HepG2 (cell line): ENCODE data around the gene TXNIP. TPM values are rescaled to one million over a fixed set of nuclear protein-coding genes. Genes with fewer than 3 reads are reported as not detected.
A peak's percentile ranks its signal among the peaks of the same experiment; 100 is the strongest.

Source experiments
- AHR ChIP-seq: IDR thresholded peaks from 2 replicates; pipeline ENCODE4 v1.6.1; 2018; ENCODE audit warnings: missing genetic modification reagents, missing compliant biosample characterization
- ARNT2 ChIP-seq: sonication (generic); formaldehyde crosslinking; IDR thresholded peaks from 2 replicates; pipeline ENCODE4 v1.8.0; 2022; ENCODE audit warnings: mild to moderate bottlenecking, low read depth, missing genetic modification reagents, moderate library complexity
- CCDC6 ChIP-seq: sonication (generic); formaldehyde crosslinking; IDR thresholded peaks from 2 replicates; pipeline ENCODE4 v1.8.1; 2022; ENCODE audit warnings: mild to moderate bottlenecking, missing genetic modification reagents, moderate library complexity
- ERF ChIP-seq: IDR thresholded peaks from 2 replicates; pipeline ENCODE4 v1.6.1; 2018; ENCODE audit warnings: missing biosample characterization, missing genetic modification reagents
- KDM3A ChIP-seq: IDR thresholded peaks from 2 replicates; pipeline ENCODE4 v1.6.1; 2018; ENCODE audit warnings: low read depth, missing compliant biosample characterization
- KMT2A ChIP-seq: sonication (generic); formaldehyde crosslinking; IDR thresholded peaks from 2 replicates; pipeline ENCODE4 v1.4.0; 2020; ENCODE audit warnings: missing genetic modification reagents
- NR1H2 ChIP-seq: sonication (generic); formaldehyde crosslinking; IDR thresholded peaks from 2 replicates; pipeline ENCODE4 v1.8.1; 2022; ENCODE audit warnings: low read depth, missing genetic modification reagents, borderline replicate concordance
- PAX8 ChIP-seq: sonication (generic); formaldehyde crosslinking; IDR thresholded peaks from 2 replicates; pipeline ENCODE4 v1.8.0; 2022; ENCODE audit warnings: mild to moderate bottlenecking, missing genetic modification reagents, borderline replicate concordance
- PCBP1 ChIP-seq: fragments of 200-400 bp; formaldehyde crosslinking; IDR thresholded peaks from 2 replicates; pipeline ENCODE4 v1.6.1; 2017; ENCODE audit warnings: mild to moderate bottlenecking, low read depth, low read length, borderline replicate concordance
- RELA ChIP-seq: sonication (generic); formaldehyde crosslinking; IDR thresholded peaks from 2 replicates; pipeline ENCODE4 v1.4.0; 2020; ENCODE audit warnings: missing genetic modification reagents
- RFX3 ChIP-seq: IDR thresholded peaks from 2 replicates; pipeline ENCODE4 v1.6.1; 2016; ENCODE audit warnings: missing biosample characterization, missing genetic modification reagents
- RXRA ChIP-seq: sonication (generic); formaldehyde crosslinking; IDR thresholded peaks from 2 replicates; pipeline ENCODE4 v1.5.1; 2020; ENCODE audit warnings: missing genetic modification reagents
- SCMH1 ChIP-seq: sonication (generic); formaldehyde crosslinking; IDR thresholded peaks from 2 replicates; pipeline ENCODE4 v1.9.0; 2021; ENCODE audit warnings: missing genetic modification reagents, mild to moderate bottlenecking, borderline replicate concordance
- SRF ChIP-seq: IDR thresholded peaks from 2 replicates; pipeline ENCODE4 v1.6.1; 2011; ENCODE audit warnings: mild to moderate bottlenecking, low read depth, low read length, moderate library complexity
- TEAD3 ChIP-seq: optimal IDR thresholded peaks from 2 replicates; pipeline ENCODE3; 2016; ENCODE audit warnings: borderline replicate concordance
- TGIF2 ChIP-seq: IDR thresholded peaks from 2 replicates; pipeline ENCODE4 v1.6.1; 2016; ENCODE audit warnings: control low read depth, missing compliant biosample characterization
- ZKSCAN1 ChIP-seq: fragments of 150-350 bp; IDR thresholded peaks from 2 replicates; pipeline ENCODE4 v1.6.1; 2014; ENCODE audit warnings: low read length
- ZNF496 ChIP-seq: sonication (generic); formaldehyde crosslinking; IDR thresholded peaks from 2 replicates; pipeline ENCODE4 v1.8.1; 2023; ENCODE audit warnings: mild to moderate bottlenecking, moderate library complexity, missing genetic modification reagents; ENCODE audit not compliant: insufficient replicate concordance
- ZNF556 ChIP-seq: sonication (generic); formaldehyde crosslinking; IDR thresholded peaks from 2 replicates; pipeline ENCODE4 v1.4.0; 2020; ENCODE audit warnings: mild to moderate bottlenecking, missing genetic modification reagents, borderline replicate concordance
- ZNF564 ChIP-seq: sonication (generic); formaldehyde crosslinking; IDR thresholded peaks from 2 replicates; pipeline ENCODE4 v1.8.1; 2023; ENCODE audit warnings: mild to moderate bottlenecking, missing genetic modification reagents
- ZNF572 ChIP-seq: sonication (generic); formaldehyde crosslinking; IDR thresholded peaks from 2 replicates; pipeline ENCODE4 v1.5.1; 2020; ENCODE audit warnings: mild to moderate bottlenecking, missing genetic modification reagents
- ZNF652 ChIP-seq: IDR thresholded peaks from 2 replicates; pipeline ENCODE4 v1.6.1; 2016; ENCODE audit warnings: low read depth, borderline replicate concordance
- ZNF850 ChIP-seq: sonication (generic); formaldehyde crosslinking; conservative IDR thresholded peaks from 2 replicates; pipeline ENCODE4 v1.9.0; 2021; ENCODE audit warnings: mild to moderate bottlenecking, missing genetic modification reagents
- polyA plus RNA-seq, 8 experiments: library from polyadenylated mRNA; depleted of rRNA in 3 of 8; stranded (reverse) in 7 of 8; unstranded in 1 of 8; fragments of >200 nt; fragmentation: Illumina TruSeq in 4 of 8; extraction: Trizol in 4 of 8; gene quantifications; 2 replicates each; pipeline versions ENCODE4 v1.2.1 to v1.2.3, GENCODE V29; 2011 to 2016; ENCODE audit warnings: low read depth in 4 of 8, missing spikeins in 1 of 8, mixed read lengths in 1 of 8; ENCODE audit not compliant: insufficient read depth in 1 of 8
- total RNA-seq, 5 experiments: library from RNA; depleted of rRNA; stranded (reverse); fragments of >200 nt; fragmentation: Illumina TruSeq; extraction: Trizol; gene quantifications; 2 replicates each; pipeline ENCODE4 v1.2.3, GENCODE V29; 2016; ENCODE audit warnings: low read depth in 1 of 5
- TF ChIP-seq, protein P1 (sequence below): IDR thresholded peaks from 2 replicates; pipeline ENCODE4 v1.6.1; 2016; ENCODE audit warnings: low read depth, borderline replicate concordance
- TF ChIP-seq, protein P2 (sequence below): sonication (generic); formaldehyde crosslinking; IDR thresholded peaks from 2 replicates; pipeline ENCODE4 v1.4.0; 2020; ENCODE audit warnings: missing genetic modification reagents
- TF ChIP-seq, protein P3 (sequence below): sonication (generic); formaldehyde crosslinking; IDR thresholded peaks from 2 replicates; pipeline ENCODE4 v1.8.0; 2022; ENCODE audit warnings: mild to moderate bottlenecking, missing genetic modification reagents; ENCODE audit not compliant: insufficient replicate concordance
- TF ChIP-seq, protein P4 (sequence below): IDR thresholded peaks from 2 replicates; pipeline ENCODE4 v1.6.1; 2012; ENCODE audit warnings: low read depth, low read length, improper control_type of control experiment

TXNIP gene
- total and polyA plus RNA-seq, 2 of the 13 experiments (the other 11 are each of a cell fraction or from before 2014, with no cell fraction given): 24.4 to 237 TPM

DNA sequence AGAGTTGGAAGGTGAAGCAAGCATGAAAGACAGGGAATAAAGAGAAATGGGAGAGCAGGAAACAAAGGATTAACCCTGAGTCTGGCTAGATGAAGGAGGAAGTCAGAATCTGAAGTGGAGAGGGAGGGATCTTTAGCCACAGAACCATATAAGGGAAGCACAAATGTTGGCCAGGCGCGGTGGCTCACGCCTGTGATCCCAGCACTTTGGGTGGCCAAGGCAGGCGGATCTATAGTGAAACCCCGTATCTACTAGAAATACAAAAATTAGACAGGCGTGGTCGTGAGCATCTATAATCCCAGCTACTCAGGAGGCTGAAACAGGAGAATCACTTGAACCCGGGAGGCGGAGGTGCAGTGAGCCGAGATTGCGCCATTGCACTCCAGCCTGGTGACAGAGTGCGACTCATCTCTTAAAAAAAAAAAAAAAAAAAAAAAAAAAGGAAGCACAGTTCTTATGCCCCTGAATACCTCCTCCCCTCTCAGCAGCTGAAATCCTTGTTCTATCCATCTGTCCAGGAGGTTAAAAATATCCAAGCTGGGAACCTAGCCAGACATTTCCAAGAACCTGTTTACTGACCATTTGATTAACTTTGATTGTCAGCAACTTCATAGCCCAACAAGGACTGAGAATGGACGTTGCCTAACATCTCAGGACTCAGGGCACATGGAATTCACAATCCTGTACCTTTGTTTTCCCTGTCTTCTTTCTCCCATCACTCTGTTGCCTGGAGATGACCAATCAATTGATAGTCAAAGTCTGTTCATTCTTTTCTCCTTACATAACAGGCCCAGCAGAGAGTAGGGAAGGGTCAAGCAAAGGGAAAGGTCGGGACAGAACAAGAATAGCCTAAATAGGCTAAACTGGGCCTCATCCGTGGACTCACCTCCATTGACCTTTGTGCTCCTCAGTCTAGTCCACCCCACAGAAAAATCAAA, 10.6 kb downstream of the TXNIP start (continued):
- TF ChIP-seq KMT2A (CRISPR knock-in tag) (no peak), ZNF496 (CRISPR knock-in tag) (no peak), TGIF2 (CRISPR knock-in tag) (0 out of 2 replicates have a peak, but pooled peaks have one; percentile 34), AHR (CRISPR knock-in tag) (no peak), PCBP1 (no peak), PAX8 (CRISPR knock-in tag) (no peak), ZNF652 (CRISPR knock-in tag) (no peak), ZKSCAN1 (no peak), NR1H2 (CRISPR knock-in tag) (no peak), TEAD3 (CRISPR knock-in tag) (peak; percentile 26), ARNT2 (CRISPR knock-in tag) (no peak), KDM3A (CRISPR knock-in tag) (no peak), RXRA (CRISPR knock-in tag) (no peak; the same call in 1 of the 2 replicates), SRF (peak; percentile 71; the same call in 1 of the 2 replicates), ZNF564 (CRISPR knock-in tag) (no peak), ZNF572 (CRISPR knock-in tag) (no peak), CCDC6 (CRISPR knock-in tag) (no peak), RELA (CRISPR knock-in tag) (no peak), SCMH1 (CRISPR knock-in tag) (no peak), RFX3 (CRISPR knock-in tag) (peak; percentile 44; the same call in 1 of the 2 replicates), ZNF556 (CRISPR knock-in tag) (no peak), ZNF850 (CRISPR knock-in tag) (no peak), ERF (CRISPR knock-in tag) (no peak)
- TF ChIP-seq, protein P1, sequence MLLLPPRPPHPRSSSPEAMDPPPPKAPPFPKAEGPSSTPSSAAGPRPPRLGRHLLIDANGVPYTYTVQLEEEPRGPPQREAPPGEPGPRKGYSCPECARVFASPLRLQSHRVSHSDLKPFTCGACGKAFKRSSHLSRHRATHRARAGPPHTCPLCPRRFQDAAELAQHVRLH (CRISPR knock-in tag): no peak
- TF ChIP-seq, protein P2, sequence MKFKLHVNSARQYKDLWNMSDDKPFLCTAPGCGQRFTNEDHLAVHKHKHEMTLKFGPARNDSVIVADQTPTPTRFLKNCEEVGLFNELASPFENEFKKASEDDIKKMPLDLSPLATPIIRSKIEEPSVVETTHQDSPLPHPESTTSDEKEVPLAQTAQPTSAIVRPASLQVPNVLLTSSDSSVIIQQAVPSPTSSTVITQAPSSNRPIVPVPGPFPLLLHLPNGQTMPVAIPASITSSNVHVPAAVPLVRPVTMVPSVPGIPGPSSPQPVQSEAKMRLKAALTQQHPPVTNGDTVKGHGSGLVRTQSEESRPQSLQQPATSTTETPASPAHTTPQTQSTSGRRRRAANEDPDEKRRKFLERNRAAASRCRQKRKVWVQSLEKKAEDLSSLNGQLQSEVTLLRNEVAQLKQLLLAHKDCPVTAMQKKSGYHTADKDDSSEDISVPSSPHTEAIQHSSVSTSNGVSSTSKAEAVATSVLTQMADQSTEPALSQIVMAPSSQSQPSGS (CRISPR knock-in tag): no peak
- TF ChIP-seq, protein P3, sequence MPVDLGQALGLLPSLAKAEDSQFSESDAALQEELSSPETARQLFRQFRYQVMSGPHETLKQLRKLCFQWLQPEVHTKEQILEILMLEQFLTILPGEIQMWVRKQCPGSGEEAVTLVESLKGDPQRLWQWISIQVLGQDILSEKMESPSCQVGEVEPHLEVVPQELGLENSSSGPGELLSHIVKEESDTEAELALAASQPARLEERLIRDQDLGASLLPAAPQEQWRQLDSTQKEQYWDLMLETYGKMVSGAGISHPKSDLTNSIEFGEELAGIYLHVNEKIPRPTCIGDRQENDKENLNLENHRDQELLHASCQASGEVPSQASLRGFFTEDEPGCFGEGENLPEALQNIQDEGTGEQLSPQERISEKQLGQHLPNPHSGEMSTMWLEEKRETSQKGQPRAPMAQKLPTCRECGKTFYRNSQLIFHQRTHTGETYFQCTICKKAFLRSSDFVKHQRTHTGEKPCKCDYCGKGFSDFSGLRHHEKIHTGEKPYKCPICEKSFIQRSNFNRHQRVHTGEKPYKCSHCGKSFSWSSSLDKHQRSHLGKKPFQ: no peak
- TF ChIP-seq, protein P4, sequence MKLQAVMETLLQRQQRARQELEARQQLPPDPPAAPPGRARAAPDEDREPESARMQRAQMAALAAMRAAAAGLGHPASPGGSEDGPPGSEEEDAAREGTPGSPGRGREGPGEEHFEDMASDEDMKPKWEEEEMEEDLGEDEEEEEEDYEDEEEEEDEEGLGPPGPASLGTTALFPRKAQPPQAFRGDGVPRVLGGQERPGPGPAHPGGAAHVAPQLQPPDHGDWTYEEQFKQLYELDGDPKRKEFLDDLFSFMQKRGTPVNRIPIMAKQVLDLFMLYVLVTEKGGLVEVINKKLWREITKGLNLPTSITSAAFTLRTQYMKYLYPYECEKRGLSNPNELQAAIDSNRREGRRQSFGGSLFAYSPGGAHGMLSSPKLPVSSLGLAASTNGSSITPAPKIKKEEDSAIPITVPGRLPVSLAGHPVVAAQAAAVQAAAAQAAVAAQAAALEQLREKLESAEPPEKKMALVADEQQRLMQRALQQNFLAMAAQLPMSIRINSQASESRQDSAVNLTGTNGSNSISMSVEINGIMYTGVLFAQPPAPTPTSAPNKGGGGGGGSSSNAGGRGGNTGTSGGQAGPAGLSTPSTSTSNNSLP: peak; percentile 37; the same call in 1 of the 2 replicates
